K562 (cell line): Measurements from ENCODE around the gene PSMB7. TPM values are rescaled to one million over a fixed set of nuclear protein-coding genes. Genes with fewer than 3 reads are reported as not detected.

Experiments used
- BRD9 ChIP-seq: fragments of 450-650 bp; IDR thresholded peaks from 2 replicates; pipeline ENCODE4 v1.6.1; 2018; ENCODE audit warnings: low read depth; ENCODE audit not compliant: partially characterized antibody
- CBFB ChIP-seq: sonication (generic); formaldehyde crosslinking; IDR thresholded peaks from 2 replicates; pipeline ENCODE4 v1.4.0; 2020; ENCODE audit warnings: mild to moderate bottlenecking, missing genetic modification reagents
- HDGF ChIP-seq: fragments of 450-650 bp; IDR thresholded peaks from 2 replicates; pipeline ENCODE4 v1.6.1; 2016
- HNRNPL ChIP-seq: fragments of 200-400 bp; formaldehyde crosslinking; IDR thresholded peaks from 2 replicates; pipeline ENCODE4 v1.6.1; 2017; ENCODE audit warnings: low read depth, mild to moderate bottlenecking, low read length
- KLF16 ChIP-seq: IDR thresholded peaks from 2 replicates; pipeline ENCODE4 v1.6.1; 2016; ENCODE audit warnings: antibody characterized with exemption
- MTA2 ChIP-seq: fragments of 450-650 bp; IDR thresholded peaks from 2 replicates; pipeline ENCODE4 v1.6.1; 2016; ENCODE audit warnings: low read depth
- NCOA4 ChIP-seq: fragments of 450-650 bp; IDR thresholded peaks from 2 replicates; pipeline ENCODE4 v1.6.1; 2018; ENCODE audit warnings: mild to moderate bottlenecking; ENCODE audit not compliant: partially characterized antibody
- POLR2AphosphoS5 ChIP-seq: IDR thresholded peaks from 2 replicates; pipeline ENCODE4 v1.6.1; 2011; ENCODE audit warnings: mild to moderate bottlenecking, low read depth, low read length, moderate library complexity; ENCODE audit not compliant: control insufficient read depth, insufficient read depth
- POLR3G ChIP-seq: IDR thresholded peaks from 2 replicates; pipeline ENCODE4 v1.6.1; 2011; ENCODE audit not compliant: insufficient read length, insufficient replicate concordance; ENCODE audit errors: extremely low read depth
- RAD21 ChIP-seq, 2 experiments: fragments of 250-450 bp in 1 of 2; fragments of 450-650 bp in 1 of 2; sonication (Bioruptor Pico) in 1 of 2; formaldehyde crosslinking in 1 of 2; IDR thresholded peaks in 1 of 2; conservative IDR thresholded peaks in 1 of 2; 2 replicates each; pipeline versions ENCODE4 v1.4.0 to v1.8.0; 2020 to 2022; ENCODE audit warnings: mild to moderate bottlenecking in 2 of 2, moderate library complexity in 1 of 2
- TBL1XR1 ChIP-seq, 2 experiments: IDR thresholded peaks; 2 replicates each; pipeline ENCODE4 v1.6.1; 2012; ENCODE audit warnings: improper control_type of control experiment in 2 of 2, low read length in 2 of 2, mild to moderate bottlenecking in 1 of 2
- ZNF165 ChIP-seq: fragments of 250-450 bp; sonication (Bioruptor Pico); IDR thresholded peaks from 2 replicates; pipeline ENCODE4 v1.4.0; 2020; ENCODE audit warnings: borderline replicate concordance
- ZNF316 ChIP-seq: fragments of 450-650 bp; IDR thresholded peaks from 2 replicates; pipeline ENCODE4 v1.6.1; 2016
- polyA plus RNA-seq, 8 experiments: library from polyadenylated mRNA; depleted of rRNA in 4 of 8; stranded (reverse) in 5 of 8; unstranded in 3 of 8; fragments of >200 nt; fragmentation: Nextera tagmentation in 2 of 8; fragmentation: Illumina TruSeq in 1 of 8; extraction: Ambion mirVana in 2 of 8; extraction: Trizol in 1 of 8; gene quantifications; 2 replicates each; pipeline versions ENCODE4 v1.2.1 to v1.2.3, GENCODE V29; 2011 to 2014; ENCODE audit warnings: inconsistent platforms in 1 of 8, missing spikeins in 1 of 8
- total RNA-seq, 7 experiments: library from RNA; depleted of rRNA in 6 of 7; stranded (reverse); fragments of >200 nt in 6 of 7; fragmentation: Illumina TruSeq in 2 of 7; extraction: Trizol in 2 of 7; gene quantifications; 2 replicates each; pipeline versions ENCODE4 v1.2.1 to v1.2.3, GENCODE V29; 2011 to 2021; ENCODE audit warnings: low replicate concordance in 1 of 7
- TF ChIP-seq, protein P1 (sequence below): fragments of 450-650 bp; formaldehyde crosslinking; IDR thresholded peaks from 2 replicates; pipeline ENCODE4 v1.4.0; 2020; ENCODE audit warnings: mild to moderate bottlenecking, moderate library complexity
- TF ChIP-seq, protein P2 (sequence below): fragments of 450-650 bp; formaldehyde crosslinking; IDR thresholded peaks from 2 replicates; pipeline ENCODE4 v1.4.0; 2020; ENCODE audit warnings: mild to moderate bottlenecking, moderate library complexity
- TF ChIP-seq, protein P3 (sequence below): fragments of 250-450 bp; sonication (Bioruptor Pico); IDR thresholded peaks from 2 replicates; pipeline ENCODE4 v1.8.0; 2021; ENCODE audit warnings: moderate library complexity, mild to moderate bottlenecking, inconsistent platforms
- TF ChIP-seq, protein P4 (sequence below): fragments of 250-450 bp; sonication (Bioruptor Pico); IDR thresholded peaks from 2 replicates; pipeline ENCODE4 v1.4.0; 2020; ENCODE audit warnings: mild to moderate bottlenecking, moderate library complexity, borderline replicate concordance
- TF ChIP-seq, protein P5 (sequence below): fragments of 250-450 bp; sonication (Bioruptor Pico); IDR thresholded peaks from 2 replicates; pipeline ENCODE4 v1.4.0; 2020; ENCODE audit warnings: borderline replicate concordance

Gene PSMB7
- total and polyA plus RNA-seq, 9 of the 15 experiments (the other 6 are each of a cell fraction or from before 2014, with no cell fraction given), result 321 to 978 (median 407) TPM

DNA sequence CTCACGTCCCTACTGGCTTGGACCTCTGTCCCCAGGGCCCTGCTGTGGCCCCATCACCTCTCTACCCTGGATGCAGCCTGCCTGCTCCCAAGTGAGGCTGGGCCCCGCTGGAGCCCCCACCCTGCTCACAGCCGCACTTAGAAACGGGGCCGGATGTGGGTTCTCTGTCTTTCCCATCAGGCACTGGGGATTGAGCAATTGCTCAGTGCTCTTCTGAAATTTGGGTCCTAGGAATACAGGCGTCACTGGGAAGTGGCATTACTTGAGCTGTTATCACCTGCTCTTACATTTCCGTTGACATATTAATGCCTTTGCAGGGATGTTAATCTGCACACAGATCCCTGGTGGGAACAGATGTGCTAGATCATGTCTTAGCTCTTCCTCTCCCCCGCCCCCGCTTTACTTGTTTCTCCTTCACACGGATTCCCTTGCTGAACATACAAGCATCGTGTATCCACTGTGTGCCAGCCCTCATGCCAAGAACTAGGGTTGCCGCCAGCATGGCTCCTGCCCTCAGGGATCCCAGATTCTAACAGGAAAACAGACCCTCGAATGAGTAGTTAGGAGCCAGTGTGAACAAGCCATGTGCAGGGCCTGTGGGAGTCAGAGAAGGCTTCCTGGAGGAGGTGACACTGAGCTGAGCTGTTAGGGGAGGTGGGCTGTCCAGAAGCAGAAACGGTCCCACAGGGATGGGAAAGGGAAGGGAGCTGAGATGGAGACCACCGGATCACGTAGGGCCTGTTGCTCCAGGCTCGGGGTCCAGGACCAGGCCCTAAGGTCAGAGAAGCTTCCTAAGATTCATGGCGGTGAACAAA is 92.4 kb downstream of the PSMB7 start (continued):
- TF ChIP-seq, protein P1, sequence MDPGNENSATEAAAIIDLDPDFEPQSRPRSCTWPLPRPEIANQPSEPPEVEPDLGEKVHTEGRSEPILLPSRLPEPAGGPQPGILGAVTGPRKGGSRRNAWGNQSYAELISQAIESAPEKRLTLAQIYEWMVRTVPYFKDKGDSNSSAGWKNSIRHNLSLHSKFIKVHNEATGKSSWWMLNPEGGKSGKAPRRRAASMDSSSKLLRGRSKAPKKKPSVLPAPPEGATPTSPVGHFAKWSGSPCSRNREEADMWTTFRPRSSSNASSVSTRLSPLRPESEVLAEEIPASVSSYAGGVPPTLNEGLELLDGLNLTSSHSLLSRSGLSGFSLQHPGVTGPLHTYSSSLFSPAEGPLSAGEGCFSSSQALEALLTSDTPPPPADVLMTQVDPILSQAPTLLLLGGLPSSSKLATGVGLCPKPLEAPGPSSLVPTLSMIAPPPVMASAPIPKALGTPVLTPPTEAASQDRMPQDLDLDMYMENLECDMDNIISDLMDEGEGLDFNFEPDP (CRISPR knock-in tag), result no peak
- no peak for TF ChIP-seq HDGF
- no peak for TF ChIP-seq BRD9
- TF ChIP-seq POLR2AphosphoS5, result no peak
- TF ChIP-seq RAD21 (CRISPR knock-in tag; conservative IDR thresholded peaks at IDR 0.05 in 1 of 2, IDR thresholded peaks at IDR 0.05 in 1 of 2), result no peak; a peak in 1 of 4 replicates
- no peak for TF ChIP-seq HNRNPL
- TF ChIP-seq, protein P2, sequence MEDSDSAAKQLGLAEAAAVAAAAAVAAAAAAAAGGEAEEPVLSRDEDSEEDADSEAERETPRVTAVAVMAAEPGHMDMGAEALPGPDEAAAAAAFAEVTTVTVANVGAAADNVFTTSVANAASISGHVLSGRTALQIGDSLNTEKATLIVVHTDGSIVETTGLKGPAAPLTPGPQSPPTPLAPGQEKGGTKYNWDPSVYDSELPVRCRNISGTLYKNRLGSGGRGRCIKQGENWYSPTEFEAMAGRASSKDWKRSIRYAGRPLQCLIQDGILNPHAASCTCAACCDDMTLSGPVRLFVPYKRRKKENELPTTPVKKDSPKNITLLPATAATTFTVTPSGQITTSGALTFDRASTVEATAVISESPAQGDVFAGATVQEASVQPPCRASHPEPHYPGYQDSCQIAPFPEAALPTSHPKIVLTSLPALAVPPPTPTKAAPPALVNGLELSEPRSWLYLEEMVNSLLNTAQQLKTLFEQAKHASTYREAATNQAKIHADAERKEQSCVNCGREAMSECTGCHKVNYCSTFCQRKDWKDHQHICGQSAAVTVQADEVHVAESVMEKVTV (CRISPR knock-in tag), result no peak
- TF ChIP-seq, protein P3, sequence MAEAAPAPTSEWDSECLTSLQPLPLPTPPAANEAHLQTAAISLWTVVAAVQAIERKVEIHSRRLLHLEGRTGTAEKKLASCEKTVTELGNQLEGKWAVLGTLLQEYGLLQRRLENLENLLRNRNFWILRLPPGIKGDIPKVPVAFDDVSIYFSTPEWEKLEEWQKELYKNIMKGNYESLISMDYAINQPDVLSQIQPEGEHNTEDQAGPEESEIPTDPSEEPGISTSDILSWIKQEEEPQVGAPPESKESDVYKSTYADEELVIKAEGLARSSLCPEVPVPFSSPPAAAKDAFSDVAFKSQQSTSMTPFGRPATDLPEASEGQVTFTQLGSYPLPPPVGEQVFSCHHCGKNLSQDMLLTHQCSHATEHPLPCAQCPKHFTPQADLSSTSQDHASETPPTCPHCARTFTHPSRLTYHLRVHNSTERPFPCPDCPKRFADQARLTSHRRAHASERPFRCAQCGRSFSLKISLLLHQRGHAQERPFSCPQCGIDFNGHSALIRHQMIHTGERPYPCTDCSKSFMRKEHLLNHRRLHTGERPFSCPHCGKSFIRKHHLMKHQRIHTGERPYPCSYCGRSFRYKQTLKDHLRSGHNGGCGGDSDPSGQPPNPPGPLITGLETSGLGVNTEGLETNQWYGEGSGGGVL (CRISPR knock-in tag), result no peak
- TF ChIP-seq KLF16, result peak; percentile 29; the same call in 1 of the 2 replicates
- no peak for TF ChIP-seq ZNF165
- TF ChIP-seq TBL1XR1 (IDR thresholded peaks at IDR 0.05; ENCODE audit: low read length in 2 of 2), result no peak
- no peak for TF ChIP-seq CBFB (CRISPR knock-in tag)
- TF ChIP-seq ZNF316, result no peak
- TF ChIP-seq MTA2, result no peak
- no peak for TF ChIP-seq POLR3G
- TF ChIP-seq NCOA4, result no peak
- TF ChIP-seq, protein P4, sequence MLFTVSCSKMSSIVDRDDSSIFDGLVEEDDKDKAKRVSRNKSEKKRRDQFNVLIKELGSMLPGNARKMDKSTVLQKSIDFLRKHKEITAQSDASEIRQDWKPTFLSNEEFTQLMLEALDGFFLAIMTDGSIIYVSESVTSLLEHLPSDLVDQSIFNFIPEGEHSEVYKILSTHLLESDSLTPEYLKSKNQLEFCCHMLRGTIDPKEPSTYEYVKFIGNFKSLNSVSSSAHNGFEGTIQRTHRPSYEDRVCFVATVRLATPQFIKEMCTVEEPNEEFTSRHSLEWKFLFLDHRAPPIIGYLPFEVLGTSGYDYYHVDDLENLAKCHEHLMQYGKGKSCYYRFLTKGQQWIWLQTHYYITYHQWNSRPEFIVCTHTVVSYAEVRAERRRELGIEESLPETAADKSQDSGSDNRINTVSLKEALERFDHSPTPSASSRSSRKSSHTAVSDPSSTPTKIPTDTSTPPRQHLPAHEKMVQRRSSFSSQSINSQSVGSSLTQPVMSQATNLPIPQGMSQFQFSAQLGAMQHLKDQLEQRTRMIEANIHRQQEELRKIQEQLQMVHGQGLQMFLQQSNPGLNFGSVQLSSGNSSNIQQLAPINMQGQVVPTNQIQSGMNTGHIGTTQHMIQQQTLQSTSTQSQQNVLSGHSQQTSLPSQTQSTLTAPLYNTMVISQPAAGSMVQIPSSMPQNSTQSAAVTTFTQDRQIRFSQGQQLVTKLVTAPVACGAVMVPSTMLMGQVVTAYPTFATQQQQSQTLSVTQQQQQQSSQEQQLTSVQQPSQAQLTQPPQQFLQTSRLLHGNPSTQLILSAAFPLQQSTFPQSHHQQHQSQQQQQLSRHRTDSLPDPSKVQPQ, result no peak
- TF ChIP-seq, protein P5, sequence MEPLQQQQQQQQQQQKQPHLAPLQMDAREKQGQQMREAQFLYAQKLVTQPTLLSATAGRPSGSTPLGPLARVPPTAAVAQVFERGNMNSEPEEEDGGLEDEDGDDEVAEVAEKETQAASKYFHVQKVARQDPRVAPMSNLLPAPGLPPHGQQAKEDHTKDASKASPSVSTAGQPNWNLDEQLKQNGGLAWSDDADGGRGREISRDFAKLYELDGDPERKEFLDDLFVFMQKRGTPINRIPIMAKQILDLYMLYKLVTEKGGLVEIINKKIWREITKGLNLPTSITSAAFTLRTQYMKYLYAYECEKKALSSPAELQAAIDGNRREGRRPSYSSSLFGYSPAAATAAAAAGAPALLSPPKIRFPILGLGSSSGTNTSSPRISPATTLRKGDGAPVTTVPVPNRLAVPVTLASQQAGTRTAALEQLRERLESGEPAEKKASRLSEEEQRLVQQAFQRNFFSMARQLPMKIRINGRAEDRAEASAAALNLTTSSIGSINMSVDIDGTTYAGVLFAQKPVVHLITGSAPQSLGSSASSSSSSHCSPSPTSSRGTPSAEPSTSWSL (CRISPR knock-in tag), result no peak
